GM23338 (cell line): ENCODE measurements around the gene DAZAP1. TPM values are rescaled to one million over a fixed set of nuclear protein-coding genes. Genes with fewer than 3 reads are reported as not detected.

Source experiments
- ATAC-seq: fragments of 200-7000 bp; cut with Tn5 transposase; 3 replicates; pipeline ENCODE4 v1.9.1; 2020
- DNase-seq: peaks from one replicate; pipeline ENCODE4 v3.0.0-alpha.2; 2015; ENCODE audit warnings: low spot score
- H2AFZ ChIP-seq: fragments of 200-600 bp; sonication (generic); 2 replicates; pipeline ENCODE4 v1.8.0; 2016; ENCODE audit warnings: antibody characterized with exemption, mild to moderate bottlenecking, moderate library complexity
- H3F3A ChIP-seq: fragments of 200-600 bp; sonication (generic); replicated peaks from 2 replicates; pipeline ENCODE4 v1.8.0; 2017; ENCODE audit warnings: antibody characterized with exemption, mixed run types, low read depth
- H3K27ac ChIP-seq: fragments of 200-600 bp; sonication (generic); 2 replicates; pipeline ENCODE4 v1.6.1; 2016; ENCODE audit warnings: low read depth
- H3K27me3 ChIP-seq: fragments of 200-600 bp; sonication (generic); 2 replicates; pipeline ENCODE4 v1.8.0; 2016; ENCODE audit warnings: mild to moderate bottlenecking, mixed run types, moderate library complexity; ENCODE audit not compliant: insufficient read depth
- H3K36me3 ChIP-seq: fragments of 200-600 bp; sonication (generic); 2 replicates; pipeline ENCODE4 v1.8.0; 2016; ENCODE audit warnings: mild to moderate bottlenecking; ENCODE audit not compliant: insufficient read depth
- H3K4me1 ChIP-seq: fragments of 200-600 bp; sonication (generic); 2 replicates; pipeline ENCODE4 v1.8.0; 2016; ENCODE audit warnings: mild to moderate bottlenecking, moderate library complexity; ENCODE audit not compliant: insufficient read depth
- H3K4me2 ChIP-seq: fragments of 200-600 bp; sonication (generic); 2 replicates; pipeline ENCODE4 v1.7.1; 2017; ENCODE audit warnings: mixed run types
- H3K4me3 ChIP-seq: fragments of 200-600 bp; sonication (generic); 2 replicates; pipeline ENCODE4 v1.6.1; 2016; ENCODE audit warnings: mixed run types
- H3K79me2 ChIP-seq: fragments of 200-600 bp; sonication (generic); replicated peaks from 2 replicates; pipeline ENCODE4 v1.8.0; 2017; ENCODE audit warnings: mild to moderate bottlenecking; ENCODE audit not compliant: insufficient read depth
- H3K9me2 ChIP-seq: fragments of 200-600 bp; sonication (generic); 2 replicates; pipeline ENCODE4 v1.8.0; 2017; ENCODE audit not compliant: insufficient read depth
- H4K20me1 ChIP-seq: fragments of 200-600 bp; sonication (generic); replicated peaks from 2 replicates; pipeline ENCODE4 v1.8.0; 2017; ENCODE audit warnings: mild to moderate bottlenecking; ENCODE audit not compliant: insufficient read depth
- H3K27ac Mint-ChIP-seq: 2 replicates; pipeline ENCODE4 v1.8.0; 2020; ENCODE audit warnings: inconsistent platforms, mild to moderate bottlenecking, moderate library complexity, mixed read lengths
- H3K27me3 Mint-ChIP-seq: 3 replicates; pipeline ENCODE4 v1.8.0; 2022; ENCODE audit warnings: low read depth, mild to moderate bottlenecking, moderate library complexity, mixed read lengths, inconsistent platforms; ENCODE audit not compliant: insufficient read depth, poor library complexity
- H3K36me3 Mint-ChIP-seq: 3 replicates; pipeline ENCODE4 v1.8.0; 2021; ENCODE audit warnings: low read depth, mild to moderate bottlenecking, inconsistent platforms, moderate library complexity, mixed read lengths
- H3K4me1 Mint-ChIP-seq: 3 replicates; pipeline ENCODE4 v1.8.0; 2020; ENCODE audit warnings: mild to moderate bottlenecking, inconsistent platforms, mixed read lengths
- H3K4me3 Mint-ChIP-seq: 3 replicates; pipeline ENCODE4 v1.8.0; 2021; ENCODE audit warnings: moderate library complexity, mild to moderate bottlenecking, inconsistent platforms, mixed read lengths
- H3K9me3 Mint-ChIP-seq: 3 replicates; pipeline ENCODE4 v1.8.0; 2020; ENCODE audit warnings: moderate library complexity, mild to moderate bottlenecking, inconsistent platforms, mixed read lengths
- CREB1 ChIP-seq: fragments of 250-450 bp; sonication (Bioruptor Pico); IDR thresholded peaks from 2 replicates; pipeline ENCODE4 v1.5.0; 2020; ENCODE audit warnings: low read depth, mild to moderate bottlenecking, moderate library complexity
- CTCF ChIP-seq, 2 experiments: fragments of 200-600 bp in 1 of 2; sonication (generic) in 1 of 2; conservative IDR thresholded peaks; 2 replicates each; pipeline versions ENCODE4 v1.5.1 to v1.6.1; 2016 to 2017; ENCODE audit warnings: antibody characterized with exemption in 2 of 2, low read depth in 2 of 2, mild to moderate bottlenecking in 2 of 2, moderate library complexity in 1 of 2
- EZH2 ChIP-seq: fragments of 200-600 bp; sonication (generic); IDR thresholded peaks from one replicate; pipeline ENCODE4 v1.8.0; 2017; ENCODE audit warnings: antibody characterized with exemption, mild to moderate bottlenecking, low read depth; ENCODE audit not compliant: unreplicated experiment
- NANOG ChIP-seq: IDR thresholded peaks from 2 replicates; pipeline ENCODE4 v1.6.1; 2016; ENCODE audit warnings: antibody characterized with exemption, borderline replicate concordance
- POLR2AphosphoS5 ChIP-seq: IDR thresholded peaks from 2 replicates; pipeline ENCODE4 v1.6.1; 2016; ENCODE audit warnings: antibody characterized with exemption, low read depth
- STAT1 ChIP-seq: IDR thresholded peaks from one replicate; pipeline ENCODE4 v1.6.1; 2016; ENCODE audit warnings: antibody characterized with exemption; ENCODE audit not compliant: unreplicated experiment
- ZNF114 ChIP-seq: fragments of 250-450 bp; sonication (Bioruptor Pico); IDR thresholded peaks from 2 replicates; pipeline ENCODE4 v1.5.0; 2020; ENCODE audit warnings: mild to moderate bottlenecking, moderate library complexity
- polyA plus RNA-seq: library from polyadenylated mRNA; unstranded; fragments of >200 nt; fragmentation: Nextera tagmentation; extraction: Ambion mirVana; gene quantifications from 2 replicates; pipeline ENCODE4 v1.2.1, GENCODE V29; 2016
- total RNA-seq: library from RNA; depleted of rRNA; stranded (reverse); fragments of >200 nt; shearing (Covaris generic); gene quantifications from 2 replicates; pipeline ENCODE4 v1.2.3, GENCODE V29; 2014

DAZAP1 gene
- total and polyA plus RNA-seq, 2 experiments from 2014 or later = 44.1 to 194 TPM

GRCh38 chr19:1395194-1396018, 12.0 kb upstream of the DAZAP1 start:
- Histone ChIP-seq H4K20me1 (no peaks in the 10 kb centered on the region; the same call in 1 of the 2 replicates), H3K9me2 (no peaks in the 10 kb centered on the region), H3K36me3 (no peaks in the 10 kb centered on the region), H2AFZ (no peak overlapping the region), H3F3A (peaks cover 7% of the 10 kb centered on the region; the same call in 1 of the 2 replicates), H3K27me3 (no peaks in the 10 kb centered on the region), H3K4me2 (no peak overlapping the region), H3K27ac (no peak overlapping the region), H3K79me2 (no peaks in the 10 kb centered on the region), H3K4me3 (no peak overlapping the region), H3K4me1 (0 out of 2 replicates have a peak, but pooled peaks cover 5% of the 10 kb centered on the region)
- TF ChIP-seq NANOG (no peak), EZH2 (no peak), CTCF (conservative IDR thresholded peaks at IDR 0.05; ENCODE audit: low read depth in 2 of 2) (no peak), STAT1 (no peak), CREB1 (no peak), ZNF114 (CRISPR knock-in tag) (no peak), POLR2AphosphoS5 (peak; percentile 32; the same call in 1 of the 2 replicates)
- H3K27me3 Mint-ChIP-seq = peaks cover 2% of the 10 kb centered on the region
- no peak for DNase-seq
- no peaks in the 10 kb centered on the region for H3K4me1 Mint-ChIP-seq
- no peak overlapping the region for H3K27ac Mint-ChIP-seq
- H3K36me3 Mint-ChIP-seq = peaks cover 13% of the 10 kb centered on the region
- no peak; the same call in 2 of the 3 replicates for ATAC-seq
- no peak overlapping the region for H3K4me3 Mint-ChIP-seq
- H3K9me3 Mint-ChIP-seq = no peaks in the 10 kb centered on the region

- Mint-ChIP-seq H3K9me3 (no peaks in the 10 kb centered on the region), H3K27ac (no peak overlapping the region), H3K4me1 (no peaks in the 10 kb centered on the region), H3K36me3 (peaks cover 7% of the 10 kb centered on the region), H3K27me3 (peaks cover 2% of the 10 kb centered on the region), H3K4me3 (no peak overlapping the region)
- peaks cover 7% of the 10 kb centered on the region; the same call in 1 of the 2 replicates for H3F3A ChIP-seq
- no peaks in the 10 kb centered on the region; the same call in 1 of the 2 replicates for H4K20me1 ChIP-seq
- H3K4me3 ChIP-seq = no peak overlapping the region
- no peaks in the 10 kb centered on the region for H3K27me3 ChIP-seq
- H2AFZ ChIP-seq = no peak overlapping the region
- ATAC-seq (peak; percentile 11), DNase-seq (no peak)
- H3K27ac ChIP-seq = no peak overlapping the region
- 0 out of 2 replicates have a peak, but pooled peaks cover 5% of the 10 kb centered on the region for H3K4me1 ChIP-seq
- no peaks in the 10 kb centered on the region for H3K79me2 ChIP-seq
- H3K36me3 ChIP-seq = no peaks in the 10 kb centered on the region
- H3K4me2 ChIP-seq = no peak overlapping the region
- no peak for TF ChIP-seq CREB1
- no peaks in the 10 kb centered on the region for H3K9me2 ChIP-seq
These were observed 11.2 kb upstream of the DAZAP1 start for GRCh38 chr19:1396019-1396767.
